Skeletal muscle cell (primary cell): ENCODE measurements around the gene OTUD4.
"Not testable (repeated sequence)": the region's sequence is repeated elsewhere in the genome, so short reads cannot be mapped to it uniquely, and the experiment has no call there.

Experiments
- DNase-seq: peaks from one replicate; pipeline ENCODE4 v3.0.0-alpha.2; 2010; ENCODE audit warnings: low read depth
- H3K4me3 ChIP-seq: 2 replicates; pipeline ENCODE4 v1.5.1; 2011; ENCODE audit warnings: low read depth, mild to moderate bottlenecking, control low read depth, low read length, moderate library complexity

OTUD4 gene

DNA sequence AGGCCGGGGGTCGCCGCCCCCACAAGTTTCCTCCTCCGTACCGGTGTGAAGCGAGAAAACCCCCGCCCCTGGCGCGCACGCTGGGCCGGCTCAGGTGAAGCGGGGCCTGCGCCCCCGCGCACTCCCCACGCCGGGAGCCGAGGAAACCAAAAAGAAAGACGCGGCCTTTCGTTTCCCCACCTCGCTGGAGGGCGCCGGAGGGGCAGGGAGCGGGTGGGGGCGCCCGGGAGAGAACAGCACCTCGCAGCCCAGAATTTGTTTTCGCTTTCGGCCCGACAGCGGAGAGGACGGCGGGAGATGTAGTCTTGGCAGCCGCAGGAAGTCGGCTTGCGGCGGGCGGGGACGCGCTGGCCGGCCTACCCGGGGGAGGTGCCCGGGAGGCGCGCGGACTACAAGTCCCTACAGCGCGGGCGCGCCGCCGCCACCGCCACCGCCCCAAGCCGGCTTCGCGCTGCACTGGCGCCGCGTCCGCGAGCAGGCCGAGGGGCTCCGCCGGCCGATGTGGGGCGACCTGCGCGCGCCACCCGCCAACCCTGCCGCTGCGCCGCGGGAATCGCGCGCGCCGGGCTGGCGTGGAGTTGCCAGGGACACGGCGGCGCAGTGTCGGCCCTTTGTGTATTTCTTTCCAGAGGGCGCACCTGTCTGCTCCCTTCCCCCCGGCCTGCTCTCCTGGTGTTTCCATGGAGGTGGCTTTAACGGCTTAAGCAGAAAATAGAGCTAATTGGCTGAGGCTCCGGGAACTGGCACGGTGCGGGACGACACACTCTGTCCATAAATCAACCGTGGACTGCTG, at the start of gene OTUD4:
Gene OTUD4, minus strand, starts transcription at position 292 of the 793 bp plus-strand sequence. CDS start 616 bp downstream, outside the sequence.
- peak within 1 kb of the TSS; percentile 67 for H3K4me3 ChIP-seq
- peak; percentile 89 for DNase-seq

- DNase-seq, H3K4me3 ChIP-seq: not testable (repeated sequence)
These were observed 42.8 kb upstream of the OTUD4 start for GRCh38 chr4:145223228-145223627.

- not testable (repeated sequence) for DNase-seq, H3K4me3 ChIP-seq
These were observed 41.1 kb upstream of the OTUD4 start for GRCh38 chr4:145221529-145221928.

GRCh38 chr4:145219090-145219489, 38.7 kb upstream of the OTUD4 start:
- H3K4me3 ChIP-seq, result no peak overlapping the region
- DNase-seq, result no peak

DNA sequence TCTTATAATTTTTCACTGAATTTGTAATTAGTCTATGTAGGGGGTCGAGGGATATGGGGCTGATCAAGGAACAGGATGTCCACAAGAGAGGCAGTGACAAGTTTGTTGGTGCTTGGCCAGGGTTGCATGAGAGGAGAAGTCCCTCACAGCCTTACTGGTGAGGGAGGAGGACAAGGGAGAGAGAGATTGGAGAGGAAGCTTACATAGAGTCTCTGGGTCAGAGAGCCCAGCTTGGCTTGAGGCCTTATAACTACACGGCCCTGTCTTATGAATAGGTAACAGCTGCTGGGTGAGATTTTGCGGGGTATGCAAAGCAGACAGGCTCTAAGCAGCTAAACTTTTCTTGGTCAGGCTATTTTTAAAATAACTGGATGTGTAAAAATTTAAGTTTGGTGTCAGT, 37.9 kb upstream of the OTUD4 start:
- no peak overlapping the region for H3K4me3 ChIP-seq
- no peak for DNase-seq

- DNase-seq, result no peak
- H3K4me3 ChIP-seq, result no peak overlapping the region
These were observed 37.0 kb upstream of the OTUD4 start for GRCh38 chr4:145217349-145217748.

DNA sequence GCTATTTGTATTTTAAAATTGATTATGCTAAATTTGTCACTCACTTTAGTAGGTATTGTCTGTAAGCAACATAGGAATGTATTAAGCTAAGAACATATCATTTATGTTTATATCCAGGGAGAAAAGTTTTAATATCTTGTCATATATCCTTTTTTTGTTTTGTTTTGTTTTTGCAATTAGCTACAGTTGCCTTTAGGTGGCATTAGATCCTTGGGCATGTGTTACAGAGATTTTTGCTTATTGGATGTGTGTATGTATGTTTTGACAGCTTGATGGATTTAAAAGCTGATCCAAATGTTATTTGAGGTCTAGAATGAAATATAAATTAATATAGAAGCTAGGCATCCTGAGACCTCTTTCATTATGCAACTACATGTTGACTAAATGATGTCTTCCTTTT, 36.1 kb upstream of the OTUD4 start:
- no peak for DNase-seq
- no peak overlapping the region for H3K4me3 ChIP-seq

DNA sequence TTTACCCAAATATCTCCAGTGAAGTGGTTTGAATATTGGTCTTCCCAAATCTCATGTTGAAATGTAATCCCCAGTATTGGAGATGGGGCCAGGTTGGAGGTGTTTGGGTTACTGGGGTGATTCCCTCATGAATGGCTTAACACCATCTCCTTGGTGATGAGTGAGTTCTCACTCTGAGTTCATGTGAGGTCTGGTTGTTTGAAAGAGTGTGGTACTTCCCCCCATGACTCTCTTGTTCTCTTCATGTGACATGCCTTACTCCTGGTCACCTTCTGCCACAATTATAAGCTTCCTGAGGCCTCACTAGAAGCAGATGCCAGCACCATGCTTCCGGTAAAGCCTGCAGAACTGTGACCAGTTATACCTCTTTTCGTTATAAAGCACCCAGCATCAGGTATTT, 32.9 kb upstream of the OTUD4 start:
- no peak for DNase-seq
- H3K4me3 ChIP-seq, result no peak overlapping the region

- no peak for DNase-seq
- H3K4me3 ChIP-seq, result no peak overlapping the region
These were observed 27.5 kb upstream of the OTUD4 start for GRCh38 chr4:145207934-145208333.

- no peak overlapping the region for H3K4me3 ChIP-seq
- DNase-seq, result no peak
These were observed 23.0 kb upstream of the OTUD4 start for GRCh38 chr4:145203410-145203809.

DNA sequence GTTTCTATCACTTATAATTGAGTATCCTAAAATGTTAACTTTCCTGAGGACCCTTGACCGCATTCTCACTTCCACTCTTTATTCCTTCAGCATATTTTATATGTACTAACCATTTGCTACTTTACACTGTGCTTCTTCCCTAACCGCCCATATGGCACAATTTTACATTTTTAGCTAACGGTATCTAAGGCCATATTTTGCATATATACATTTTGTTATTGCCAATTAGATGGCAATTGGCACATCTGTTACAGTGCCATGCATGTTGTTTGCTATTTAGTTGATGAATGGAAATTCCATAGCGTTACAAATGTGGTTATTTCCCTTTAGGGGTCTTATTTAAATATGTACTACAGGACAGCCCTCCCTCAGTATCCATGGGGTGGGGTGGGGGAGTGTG, 20.0 kb upstream of the OTUD4 start:
- H3K4me3 ChIP-seq, result no peak overlapping the region

DNA sequence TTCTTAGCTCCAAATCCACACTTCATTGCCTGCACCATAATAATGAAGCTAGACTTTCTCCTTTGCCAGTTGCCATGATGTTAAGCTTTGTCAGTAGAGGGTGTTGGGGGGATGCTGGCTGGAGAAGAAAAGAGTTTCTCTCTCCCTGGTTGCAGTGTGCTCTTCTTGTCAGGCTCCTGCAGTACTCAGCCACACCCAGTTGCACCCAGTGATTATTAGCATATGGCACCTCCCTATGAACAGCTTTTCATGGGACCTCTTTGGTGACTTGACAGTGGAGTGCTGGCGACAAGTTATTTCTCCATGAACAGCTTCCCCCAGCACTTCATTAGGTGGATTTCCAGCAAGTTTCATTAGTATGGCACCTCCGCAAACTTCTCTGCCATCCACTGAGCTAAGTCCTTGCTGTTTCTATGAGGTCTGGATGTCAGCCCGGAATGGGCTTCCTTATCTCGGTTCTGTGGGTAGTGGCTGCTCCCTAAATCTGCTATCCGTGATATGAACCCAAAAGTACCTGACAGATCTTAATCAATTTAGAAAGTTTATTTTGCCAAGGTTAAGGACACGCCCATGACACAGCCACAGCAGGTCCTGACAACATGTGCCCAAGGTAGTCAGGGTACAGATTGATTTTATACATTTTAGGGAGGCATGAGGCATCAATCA, 18.8 kb upstream of the OTUD4 start:
- no peak overlapping the region for H3K4me3 ChIP-seq
- no peak for DNase-seq

More for the DNA sequence above, 20.0 kb upstream of the OTUD4 start:
- DNase-seq, result no peak

DNA sequence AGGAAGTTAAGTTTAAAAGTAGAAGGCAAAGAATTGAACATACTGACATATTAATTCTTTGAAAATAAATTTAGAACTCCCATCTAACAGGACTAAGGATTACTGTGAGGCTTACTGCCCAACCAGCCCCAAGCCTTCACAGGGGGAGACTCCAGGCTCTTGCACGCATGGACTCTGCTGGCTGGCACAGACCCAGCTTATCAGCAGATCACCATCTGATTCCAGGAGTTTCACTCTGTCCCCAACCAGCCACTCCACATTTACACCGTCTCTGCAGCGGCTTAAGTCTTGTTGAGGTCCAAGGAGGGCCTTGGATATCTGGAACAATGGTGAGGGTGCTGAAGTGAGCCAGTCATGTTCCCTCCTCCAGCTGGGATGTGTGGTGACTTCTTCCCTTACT, 16.4 kb upstream of the OTUD4 start:
- DNase-seq, result no peak
- no peak overlapping the region for H3K4me3 ChIP-seq

GRCh38 chr4:145195167-145195952, 15.0 kb upstream of the OTUD4 start:
- DNase-seq, result no peak
- no peak overlapping the region for H3K4me3 ChIP-seq

DNA sequence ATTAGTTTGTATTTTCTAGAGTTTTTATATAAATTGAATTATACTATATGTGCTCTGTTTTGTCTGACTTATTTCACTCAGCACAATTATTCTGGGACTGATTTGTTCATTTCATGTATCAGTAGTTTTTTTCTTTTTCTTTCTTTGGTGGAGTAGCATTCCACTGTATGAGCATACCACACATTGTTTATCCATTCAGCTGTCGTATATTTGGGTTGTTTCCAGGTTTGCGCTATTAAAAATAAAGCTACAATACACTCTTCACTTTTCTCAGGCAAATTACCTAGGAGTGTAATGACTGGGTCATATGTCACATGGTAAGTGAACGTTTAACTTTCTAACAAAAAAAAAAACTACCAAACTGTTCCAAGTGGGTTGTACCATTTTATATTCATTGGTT, 9.6 kb upstream of the OTUD4 start:
- no peak overlapping the region for H3K4me3 ChIP-seq
- no peak for DNase-seq

- DNase-seq, result no peak
- no peak overlapping the region for H3K4me3 ChIP-seq
These were observed 6.3 kb upstream of the OTUD4 start for GRCh38 chr4:145186729-145187128.

DNA sequence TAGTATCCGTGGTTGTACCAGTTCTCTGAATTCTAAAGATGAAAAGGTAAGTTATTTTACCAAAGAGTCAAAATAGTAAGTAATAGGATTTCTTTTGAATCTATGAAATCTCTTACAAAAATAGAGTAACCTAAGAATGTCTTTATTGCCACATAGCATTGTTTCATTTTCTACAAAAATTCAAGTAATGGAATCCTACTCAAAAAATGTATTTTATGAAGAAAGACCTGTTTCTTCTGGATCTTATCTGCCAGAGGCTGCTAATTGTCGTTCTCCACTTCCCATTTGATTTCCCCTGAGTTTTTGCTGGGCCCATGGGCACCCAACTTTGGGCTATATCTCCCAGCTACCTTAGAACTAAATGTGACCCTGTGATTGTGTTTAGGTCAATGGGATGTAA, 3.2 kb upstream of the OTUD4 start:
- no peak overlapping the region for H3K4me3 ChIP-seq
- DNase-seq, result no peak

DNA sequence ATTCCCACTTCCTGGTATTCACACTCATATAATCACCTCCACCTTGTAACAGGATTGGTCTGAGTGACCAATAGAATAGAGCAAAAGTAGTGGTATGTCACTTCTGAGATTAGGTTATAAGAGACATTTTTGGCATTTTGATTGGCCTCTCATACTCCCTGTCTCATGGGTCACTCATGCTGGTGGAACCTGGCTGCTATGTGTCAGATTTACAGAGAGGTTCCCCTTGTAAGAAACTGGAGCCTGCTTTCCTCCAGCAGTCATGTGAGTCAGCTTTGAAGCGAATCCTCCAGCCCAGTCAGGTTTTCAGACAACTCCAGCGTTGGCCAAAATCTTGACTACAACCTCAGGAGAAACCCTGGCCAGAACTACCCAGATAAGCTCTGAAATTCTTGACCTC, 2.6 kb upstream of the OTUD4 start:
- DNase-seq, result no peak
- H3K4me3 ChIP-seq, result no peak overlapping the region

- no peak for DNase-seq
- no peak overlapping the region for H3K4me3 ChIP-seq
These were observed 1.8 kb upstream of the OTUD4 start for GRCh38 chr4:145182222-145182621.

DNA sequence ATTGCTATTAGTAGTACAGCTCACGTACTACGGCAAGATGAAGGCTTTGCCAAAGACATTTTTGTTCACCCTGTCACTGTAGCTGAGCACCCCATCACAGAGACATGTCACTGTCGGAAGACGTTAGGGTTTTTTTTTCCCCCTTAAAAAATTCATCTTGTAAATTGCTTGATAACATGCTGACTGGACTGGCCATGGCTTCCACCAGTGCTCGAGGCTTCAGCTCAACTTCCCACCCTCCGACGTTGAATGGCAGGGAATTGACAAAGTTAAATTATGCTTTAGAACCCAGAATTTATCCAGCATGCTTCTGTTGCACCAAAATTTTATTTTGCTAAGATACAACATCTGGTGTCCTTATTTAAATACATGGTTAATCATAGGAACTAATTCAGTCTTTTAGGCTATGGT, 707 bp upstream of the OTUD4 start:
- H3K4me3 ChIP-seq, result peak overlapping the region; percentile 67
- DNase-seq, result no peak
